ENCODE data around the gene ATP6V0A4.

DNA sequence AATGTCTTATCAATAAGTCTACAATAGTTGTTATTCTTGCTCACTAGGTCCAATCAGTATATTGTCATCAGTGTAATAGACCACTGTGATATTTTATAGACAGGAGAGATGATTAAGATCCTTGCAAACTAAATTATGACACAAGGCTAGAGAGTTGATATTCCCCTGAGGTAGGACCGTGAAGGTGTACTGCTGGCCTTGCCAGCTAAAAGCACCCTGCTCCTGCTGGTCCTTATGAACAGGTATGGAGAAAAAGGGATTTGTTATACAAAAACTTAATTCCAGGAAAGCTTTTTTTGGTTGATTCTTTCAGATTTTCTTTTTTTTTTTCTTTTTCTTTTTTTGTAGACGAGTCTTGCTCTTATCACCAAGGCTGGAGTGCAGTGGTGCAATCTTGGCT is 17.0 kb downstream of the ATP6V0A4 start:
- TF ChIP-seq, protein P1, sequence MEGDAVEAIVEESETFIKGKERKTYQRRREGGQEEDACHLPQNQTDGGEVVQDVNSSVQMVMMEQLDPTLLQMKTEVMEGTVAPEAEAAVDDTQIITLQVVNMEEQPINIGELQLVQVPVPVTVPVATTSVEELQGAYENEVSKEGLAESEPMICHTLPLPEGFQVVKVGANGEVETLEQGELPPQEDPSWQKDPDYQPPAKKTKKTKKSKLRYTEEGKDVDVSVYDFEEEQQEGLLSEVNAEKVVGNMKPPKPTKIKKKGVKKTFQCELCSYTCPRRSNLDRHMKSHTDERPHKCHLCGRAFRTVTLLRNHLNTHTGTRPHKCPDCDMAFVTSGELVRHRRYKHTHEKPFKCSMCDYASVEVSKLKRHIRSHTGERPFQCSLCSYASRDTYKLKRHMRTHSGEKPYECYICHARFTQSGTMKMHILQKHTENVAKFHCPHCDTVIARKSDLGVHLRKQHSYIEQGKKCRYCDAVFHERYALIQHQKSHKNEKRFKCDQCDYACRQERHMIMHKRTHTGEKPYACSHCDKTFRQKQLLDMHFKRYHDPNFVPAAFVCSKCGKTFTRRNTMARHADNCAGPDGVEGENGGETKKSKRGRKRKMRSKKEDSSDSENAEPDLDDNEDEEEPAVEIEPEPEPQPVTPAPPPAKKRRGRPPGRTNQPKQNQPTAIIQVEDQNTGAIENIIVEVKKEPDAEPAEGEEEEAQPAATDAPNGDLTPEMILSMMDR (conservative IDR thresholded peaks at IDR 0.05 in 1 of 2, IDR thresholded peaks at IDR 0.05 in 1 of 2; ENCODE audit: low read depth in 1 of 2, low read length in 2 of 2), result no peak
- TF ChIP-seq EZH2 (IDR thresholded peaks at IDR 0.05; ENCODE audit: low read length, missing control alignments), result no peak

All from fibroblast of lung (primary cell).